GM23338 (cell line): ENCODE data around the gene ETHE1. TPM values are rescaled to one million over a fixed set of nuclear protein-coding genes. Genes with fewer than 3 reads are reported as not detected.

Experiments used
- ATAC-seq: fragments of 200-7000 bp; cut with Tn5 transposase; 3 replicates; pipeline ENCODE4 v1.9.1; 2020
- DNase-seq: peaks from one replicate; pipeline ENCODE4 v3.0.0-alpha.2; 2015; ENCODE audit warnings: low spot score
- H2AFZ ChIP-seq: fragments of 200-600 bp; sonication (generic); 2 replicates; pipeline ENCODE4 v1.8.0; 2016; ENCODE audit warnings: antibody characterized with exemption, mild to moderate bottlenecking, moderate library complexity
- H3F3A ChIP-seq: fragments of 200-600 bp; sonication (generic); replicated peaks from 2 replicates; pipeline ENCODE4 v1.8.0; 2017; ENCODE audit warnings: antibody characterized with exemption, mixed run types, low read depth
- H3K27ac ChIP-seq: fragments of 200-600 bp; sonication (generic); 2 replicates; pipeline ENCODE4 v1.6.1; 2016; ENCODE audit warnings: low read depth
- H3K27me3 ChIP-seq: fragments of 200-600 bp; sonication (generic); 2 replicates; pipeline ENCODE4 v1.8.0; 2016; ENCODE audit warnings: mild to moderate bottlenecking, mixed run types, moderate library complexity; ENCODE audit not compliant: insufficient read depth
- H3K36me3 ChIP-seq: fragments of 200-600 bp; sonication (generic); 2 replicates; pipeline ENCODE4 v1.8.0; 2016; ENCODE audit warnings: mild to moderate bottlenecking; ENCODE audit not compliant: insufficient read depth
- H3K4me1 ChIP-seq: fragments of 200-600 bp; sonication (generic); 2 replicates; pipeline ENCODE4 v1.8.0; 2016; ENCODE audit warnings: mild to moderate bottlenecking, moderate library complexity; ENCODE audit not compliant: insufficient read depth
- H3K4me2 ChIP-seq: fragments of 200-600 bp; sonication (generic); 2 replicates; pipeline ENCODE4 v1.7.1; 2017; ENCODE audit warnings: mixed run types
- H3K4me3 ChIP-seq: fragments of 200-600 bp; sonication (generic); 2 replicates; pipeline ENCODE4 v1.6.1; 2016; ENCODE audit warnings: mixed run types
- H3K79me2 ChIP-seq: fragments of 200-600 bp; sonication (generic); replicated peaks from 2 replicates; pipeline ENCODE4 v1.8.0; 2017; ENCODE audit warnings: mild to moderate bottlenecking; ENCODE audit not compliant: insufficient read depth
- H3K9me2 ChIP-seq: fragments of 200-600 bp; sonication (generic); 2 replicates; pipeline ENCODE4 v1.8.0; 2017; ENCODE audit not compliant: insufficient read depth
- H4K20me1 ChIP-seq: fragments of 200-600 bp; sonication (generic); replicated peaks from 2 replicates; pipeline ENCODE4 v1.8.0; 2017; ENCODE audit warnings: mild to moderate bottlenecking; ENCODE audit not compliant: insufficient read depth
- H3K27ac Mint-ChIP-seq: 2 replicates; pipeline ENCODE4 v1.8.0; 2020; ENCODE audit warnings: inconsistent platforms, mild to moderate bottlenecking, moderate library complexity, mixed read lengths
- H3K27me3 Mint-ChIP-seq: 3 replicates; pipeline ENCODE4 v1.8.0; 2022; ENCODE audit warnings: low read depth, mild to moderate bottlenecking, moderate library complexity, mixed read lengths, inconsistent platforms; ENCODE audit not compliant: insufficient read depth, poor library complexity
- H3K36me3 Mint-ChIP-seq: 3 replicates; pipeline ENCODE4 v1.8.0; 2021; ENCODE audit warnings: low read depth, mild to moderate bottlenecking, inconsistent platforms, moderate library complexity, mixed read lengths
- H3K4me1 Mint-ChIP-seq: 3 replicates; pipeline ENCODE4 v1.8.0; 2020; ENCODE audit warnings: mild to moderate bottlenecking, inconsistent platforms, mixed read lengths
- H3K4me3 Mint-ChIP-seq: 3 replicates; pipeline ENCODE4 v1.8.0; 2021; ENCODE audit warnings: moderate library complexity, mild to moderate bottlenecking, inconsistent platforms, mixed read lengths
- H3K9me3 Mint-ChIP-seq: 3 replicates; pipeline ENCODE4 v1.8.0; 2020; ENCODE audit warnings: moderate library complexity, mild to moderate bottlenecking, inconsistent platforms, mixed read lengths
- CREB1 ChIP-seq: fragments of 250-450 bp; sonication (Bioruptor Pico); IDR thresholded peaks from 2 replicates; pipeline ENCODE4 v1.5.0; 2020; ENCODE audit warnings: low read depth, mild to moderate bottlenecking, moderate library complexity
- ETS1 ChIP-seq: IDR thresholded peaks from 2 replicates; pipeline ENCODE4 v1.6.1; 2016; ENCODE audit warnings: antibody characterized with exemption
- EZH2 ChIP-seq: fragments of 200-600 bp; sonication (generic); IDR thresholded peaks from one replicate; pipeline ENCODE4 v1.8.0; 2017; ENCODE audit warnings: antibody characterized with exemption, mild to moderate bottlenecking, low read depth; ENCODE audit not compliant: unreplicated experiment
- EZH2phosphoT487 ChIP-seq: fragments of 200-600 bp; sonication (generic); IDR thresholded peaks from one replicate; pipeline ENCODE4 v1.8.1; 2018; ENCODE audit warnings: antibody characterized with exemption; ENCODE audit not compliant: unreplicated experiment
- JUNB ChIP-seq: IDR thresholded peaks from one replicate; pipeline ENCODE4 v1.6.1; 2016; ENCODE audit warnings: antibody characterized with exemption; ENCODE audit not compliant: unreplicated experiment
- NANOG ChIP-seq: IDR thresholded peaks from 2 replicates; pipeline ENCODE4 v1.6.1; 2016; ENCODE audit warnings: antibody characterized with exemption, borderline replicate concordance
- POLR2AphosphoS5 ChIP-seq: IDR thresholded peaks from 2 replicates; pipeline ENCODE4 v1.6.1; 2016; ENCODE audit warnings: antibody characterized with exemption, low read depth
- STAT1 ChIP-seq: IDR thresholded peaks from one replicate; pipeline ENCODE4 v1.6.1; 2016; ENCODE audit warnings: antibody characterized with exemption; ENCODE audit not compliant: unreplicated experiment
- ZNF114 ChIP-seq: fragments of 250-450 bp; sonication (Bioruptor Pico); IDR thresholded peaks from 2 replicates; pipeline ENCODE4 v1.5.0; 2020; ENCODE audit warnings: mild to moderate bottlenecking, moderate library complexity
- ZNF331 ChIP-seq: fragments of 250-450 bp; sonication (Bioruptor Pico); IDR thresholded peaks from 2 replicates; pipeline ENCODE4 v1.5.0; 2020; ENCODE audit warnings: low read depth, mild to moderate bottlenecking, moderate library complexity
- ZNF462 ChIP-seq: fragments of 250-450 bp; sonication (Bioruptor Pico); IDR thresholded peaks from 2 replicates; pipeline ENCODE4 v1.5.0; 2020; ENCODE audit warnings: mild to moderate bottlenecking, moderate library complexity
- polyA plus RNA-seq: library from polyadenylated mRNA; unstranded; fragments of >200 nt; fragmentation: Nextera tagmentation; extraction: Ambion mirVana; gene quantifications from 2 replicates; pipeline ENCODE4 v1.2.1, GENCODE V29; 2016
- total RNA-seq: library from RNA; depleted of rRNA; stranded (reverse); fragments of >200 nt; shearing (Covaris generic); gene quantifications from 2 replicates; pipeline ENCODE4 v1.2.3, GENCODE V29; 2014
- TF ChIP-seq, protein P1 (sequence below): IDR thresholded peaks from one replicate; pipeline ENCODE4 v1.6.1; 2018; ENCODE audit warnings: antibody characterized with exemption; ENCODE audit not compliant: unreplicated experiment
- TF ChIP-seq, protein P2 (sequence below), 2 experiments: fragments of 200-600 bp in 1 of 2; sonication (generic) in 1 of 2; conservative IDR thresholded peaks; 2 replicates each; pipeline versions ENCODE4 v1.5.1 to v1.6.1; 2016 to 2017; ENCODE audit warnings: antibody characterized with exemption in 2 of 2, low read depth in 2 of 2, mild to moderate bottlenecking in 2 of 2, moderate library complexity in 1 of 2

The ETHE1 gene
- total and polyA plus RNA-seq, 2 experiments from 2014 or later, result 11.1 to 25.5 TPM

DNA sequence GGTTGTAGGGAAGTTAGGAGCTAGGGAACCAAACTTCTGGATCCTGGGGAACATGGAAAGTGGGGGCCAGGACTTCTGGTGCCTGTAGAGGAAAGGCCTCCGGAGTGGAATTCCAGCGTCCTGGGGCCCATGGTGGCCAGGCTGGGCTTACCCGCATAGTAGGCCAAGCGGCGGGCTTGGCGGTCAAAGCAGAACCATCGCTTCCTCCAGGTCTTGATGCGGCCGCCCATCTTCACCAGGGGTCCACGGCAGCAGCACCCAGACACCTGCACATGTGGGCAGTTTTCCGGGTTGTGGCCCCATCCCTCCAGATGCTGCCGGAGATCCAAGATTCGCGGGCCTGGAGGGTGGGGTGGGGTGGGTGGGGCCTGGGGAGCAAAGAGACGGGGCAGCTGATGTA, 47.8 kb downstream of the ETHE1 start:
- no peak overlapping the region for H3K27ac ChIP-seq
- H3K36me3 ChIP-seq, result no peaks in the 10 kb centered on the region
- no peaks in the 10 kb centered on the region for H3K9me3 Mint-ChIP-seq
- TF ChIP-seq, protein P1, sequence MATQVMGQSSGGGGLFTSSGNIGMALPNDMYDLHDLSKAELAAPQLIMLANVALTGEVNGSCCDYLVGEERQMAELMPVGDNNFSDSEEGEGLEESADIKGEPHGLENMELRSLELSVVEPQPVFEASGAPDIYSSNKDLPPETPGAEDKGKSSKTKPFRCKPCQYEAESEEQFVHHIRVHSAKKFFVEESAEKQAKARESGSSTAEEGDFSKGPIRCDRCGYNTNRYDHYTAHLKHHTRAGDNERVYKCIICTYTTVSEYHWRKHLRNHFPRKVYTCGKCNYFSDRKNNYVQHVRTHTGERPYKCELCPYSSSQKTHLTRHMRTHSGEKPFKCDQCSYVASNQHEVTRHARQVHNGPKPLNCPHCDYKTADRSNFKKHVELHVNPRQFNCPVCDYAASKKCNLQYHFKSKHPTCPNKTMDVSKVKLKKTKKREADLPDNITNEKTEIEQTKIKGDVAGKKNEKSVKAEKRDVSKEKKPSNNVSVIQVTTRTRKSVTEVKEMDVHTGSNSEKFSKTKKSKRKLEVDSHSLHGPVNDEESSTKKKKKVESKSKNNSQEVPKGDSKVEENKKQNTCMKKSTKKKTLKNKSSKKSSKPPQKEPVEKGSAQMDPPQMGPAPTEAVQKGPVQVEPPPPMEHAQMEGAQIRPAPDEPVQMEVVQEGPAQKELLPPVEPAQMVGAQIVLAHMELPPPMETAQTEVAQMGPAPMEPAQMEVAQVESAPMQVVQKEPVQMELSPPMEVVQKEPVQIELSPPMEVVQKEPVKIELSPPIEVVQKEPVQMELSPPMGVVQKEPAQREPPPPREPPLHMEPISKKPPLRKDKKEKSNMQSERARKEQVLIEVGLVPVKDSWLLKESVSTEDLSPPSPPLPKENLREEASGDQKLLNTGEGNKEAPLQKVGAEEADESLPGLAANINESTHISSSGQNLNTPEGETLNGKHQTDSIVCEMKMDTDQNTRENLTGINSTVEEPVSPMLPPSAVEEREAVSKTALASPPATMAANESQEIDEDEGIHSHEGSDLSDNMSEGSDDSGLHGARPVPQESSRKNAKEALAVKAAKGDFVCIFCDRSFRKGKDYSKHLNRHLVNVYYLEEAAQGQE, result no peak
- TF ChIP-seq CREB1 (CRISPR knock-in tag) (no peak), STAT1 (no peak), POLR2AphosphoS5 (no peak), ZNF462 (CRISPR knock-in tag) (no peak), ETS1 (no peak), EZH2 (no peak), EZH2phosphoT487 (no peak), ZNF114 (CRISPR knock-in tag) (no peak), NANOG (no peak), ZNF331 (CRISPR knock-in tag) (no peak), JUNB (no peak)
- TF ChIP-seq, protein P2, sequence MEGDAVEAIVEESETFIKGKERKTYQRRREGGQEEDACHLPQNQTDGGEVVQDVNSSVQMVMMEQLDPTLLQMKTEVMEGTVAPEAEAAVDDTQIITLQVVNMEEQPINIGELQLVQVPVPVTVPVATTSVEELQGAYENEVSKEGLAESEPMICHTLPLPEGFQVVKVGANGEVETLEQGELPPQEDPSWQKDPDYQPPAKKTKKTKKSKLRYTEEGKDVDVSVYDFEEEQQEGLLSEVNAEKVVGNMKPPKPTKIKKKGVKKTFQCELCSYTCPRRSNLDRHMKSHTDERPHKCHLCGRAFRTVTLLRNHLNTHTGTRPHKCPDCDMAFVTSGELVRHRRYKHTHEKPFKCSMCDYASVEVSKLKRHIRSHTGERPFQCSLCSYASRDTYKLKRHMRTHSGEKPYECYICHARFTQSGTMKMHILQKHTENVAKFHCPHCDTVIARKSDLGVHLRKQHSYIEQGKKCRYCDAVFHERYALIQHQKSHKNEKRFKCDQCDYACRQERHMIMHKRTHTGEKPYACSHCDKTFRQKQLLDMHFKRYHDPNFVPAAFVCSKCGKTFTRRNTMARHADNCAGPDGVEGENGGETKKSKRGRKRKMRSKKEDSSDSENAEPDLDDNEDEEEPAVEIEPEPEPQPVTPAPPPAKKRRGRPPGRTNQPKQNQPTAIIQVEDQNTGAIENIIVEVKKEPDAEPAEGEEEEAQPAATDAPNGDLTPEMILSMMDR (conservative IDR thresholded peaks at IDR 0.05; ENCODE audit: low read depth in 2 of 2), result no peak
- no peaks in the 10 kb centered on the region for H3K9me2 ChIP-seq
- ATAC-seq (no peak), DNase-seq (no peak)
- peaks cover 6% of the 10 kb centered on the region; the same call in 1 of the 2 replicates for H3K4me1 ChIP-seq
- peaks cover 5% of the 10 kb centered on the region for H3K27me3 Mint-ChIP-seq
- no peaks in the 10 kb centered on the region for H3K36me3 Mint-ChIP-seq
- 0 out of 2 replicates have a peak, but pooled peaks cover 4% of the 10 kb centered on the region for H3F3A ChIP-seq
- H3K79me2 ChIP-seq, result no peaks in the 10 kb centered on the region
- H2AFZ ChIP-seq, result no peak overlapping the region
- no peak overlapping the region for H3K4me3 ChIP-seq
- H4K20me1 ChIP-seq, result no peaks in the 10 kb centered on the region
- H3K4me1 Mint-ChIP-seq, result peaks cover 4% of the 10 kb centered on the region; the same call in 2 of the 3 replicates
- H3K4me2 ChIP-seq, result no peak overlapping the region
- 0 out of 2 replicates have a peak, but pooled peaks cover 3% of the 10 kb centered on the region for H3K27me3 ChIP-seq
- H3K27ac Mint-ChIP-seq, result no peak overlapping the region
- H3K4me3 Mint-ChIP-seq, result no peak overlapping the region
